Hepatocyte (in vitro differentiated cells): ENCODE data around the gene PRPF4. TPM values are rescaled to one million over a fixed set of nuclear protein-coding genes. Genes with fewer than 3 reads are reported as not detected.

Experiments used
- DNase-seq: peaks from one replicate; pipeline ENCODE4 v3.0.0-alpha.2; 2016; ENCODE audit warnings: low spot score
- H2AFZ ChIP-seq: fragments of 200-600 bp; sonication (generic); 2 replicates; pipeline ENCODE4 v1.6.0; 2016; ENCODE audit warnings: antibody characterized with exemption, mild to moderate bottlenecking
- H3K27ac ChIP-seq: fragments of 200-600 bp; sonication (generic); 2 replicates; pipeline ENCODE4 v1.5.1; 2016; ENCODE audit warnings: mild to moderate bottlenecking
- H3K27me3 ChIP-seq: fragments of 200-600 bp; sonication (generic); 2 replicates; pipeline ENCODE4 v1.6.1; 2016
- H3K36me3 ChIP-seq: fragments of 200-600 bp; sonication (generic); replicated peaks from 2 replicates; pipeline ENCODE4 v1.5.1; 2016; ENCODE audit warnings: low read depth; ENCODE audit not compliant: insufficient read depth
- H3K4me1 ChIP-seq: fragments of 200-600 bp; sonication (generic); 2 replicates; pipeline ENCODE4 v1.5.1; 2016; ENCODE audit warnings: mild to moderate bottlenecking, moderate library complexity; ENCODE audit not compliant: insufficient read depth
- H3K4me2 ChIP-seq: fragments of 200-600 bp; sonication (generic); 2 replicates; pipeline ENCODE4 v1.6.0; 2016
- H3K4me3 ChIP-seq: fragments of 200-600 bp; sonication (generic); 2 replicates; pipeline ENCODE4 v1.5.1; 2016; ENCODE audit warnings: mild to moderate bottlenecking
- H3K79me2 ChIP-seq: fragments of 200-600 bp; sonication (generic); 2 replicates; pipeline ENCODE4 v1.6.0; 2017; ENCODE audit warnings: mild to moderate bottlenecking
- H3K9me2 ChIP-seq: fragments of 200-600 bp; sonication (generic); replicated peaks from 2 replicates; pipeline ENCODE4 v1.6.0; 2017; ENCODE audit warnings: mild to moderate bottlenecking; ENCODE audit not compliant: insufficient read depth
- H3K9me3 ChIP-seq: fragments of 200-600 bp; sonication (generic); 2 replicates; pipeline ENCODE4 v1.5.1; 2016; ENCODE audit warnings: low read depth, mild to moderate bottlenecking
- H4K20me1 ChIP-seq: fragments of 200-600 bp; sonication (generic); 2 replicates; pipeline ENCODE4 v1.6.0; 2016; ENCODE audit warnings: mild to moderate bottlenecking; ENCODE audit not compliant: insufficient read depth, poor library complexity, severe bottlenecking
- CTCF ChIP-seq: fragments of 200-600 bp; sonication (generic); IDR thresholded peaks from 2 replicates; pipeline ENCODE4 v1.5.1; 2016; ENCODE audit warnings: antibody characterized with exemption, mild to moderate bottlenecking; ENCODE audit not compliant: poor library complexity
- EZH2 ChIP-seq: fragments of 200-600 bp; sonication (generic); IDR thresholded peaks from 2 replicates; pipeline ENCODE4 v1.6.1; 2016; ENCODE audit warnings: antibody characterized with exemption, mild to moderate bottlenecking, borderline replicate concordance
- EZH2phosphoT487 ChIP-seq: fragments of 200-600 bp; sonication (generic); IDR thresholded peaks from one replicate; pipeline ENCODE4 v1.6.1; 2018; ENCODE audit warnings: antibody characterized with exemption, mild to moderate bottlenecking, low read depth, moderate library complexity; ENCODE audit not compliant: unreplicated experiment, severe bottlenecking
- WGBS: methylation state at CpG from one replicate; pipeline ENCODE4 v1.1.6; 2016; ENCODE audit warnings: low lambda C conversion rate; ENCODE audit errors: missing lambda C conversion rate; 5-methylcytosine and 5-hydroxymethylcytosine counted together
- polyA plus RNA-seq: library from polyadenylated mRNA; unstranded; fragments of >200 nt; fragmentation: Nextera tagmentation; extraction: Ambion mirVana; gene quantifications from 2 replicates; pipeline ENCODE4 v1.2.1, GENCODE V29; 2016
- total RNA-seq: library from RNA; depleted of rRNA; stranded (reverse); fragments of >200 nt; gene quantifications from 2 replicates; pipeline ENCODE4 v1.2.3, GENCODE V29; 2014

PRPF4 gene
- total and polyA plus RNA-seq, 2 experiments from 2014 or later = 24.1 to 27.3 TPM

- Histone ChIP-seq H3K4me2 (no peak overlapping the region), H3K9me2 (no peaks in the 10 kb centered on the region), H2AFZ (no peak overlapping the region), H3K36me3 (no peaks in the 10 kb centered on the region), H3K27me3 (no peaks in the 10 kb centered on the region), H4K20me1 (no peaks in the 10 kb centered on the region), H3K79me2 (no peaks in the 10 kb centered on the region), H3K27ac (no peak overlapping the region), H3K4me3 (no peak overlapping the region), H3K4me1 (no peaks in the 10 kb centered on the region), H3K9me3 (no peaks in the 10 kb centered on the region)
- WGBS = 91% methylated on average over 3 of the region's 3 CpGs
- TF ChIP-seq EZH2phosphoT487 (no peak), EZH2 (no peak), CTCF (no peak)
- no peak for DNase-seq
Observed at GRCh38 chr9:113328045-113328782, 52.8 kb downstream of the PRPF4 start.

GRCh38 chr9:113331780-113332179, 56.3 kb downstream of the PRPF4 start:
- 52% methylated on average over 4 of the region's 4 CpGs for WGBS
- DNase-seq = no peak
- H3K27ac ChIP-seq = no peak overlapping the region
- H3K9me2 ChIP-seq = no peaks in the 10 kb centered on the region
- no peaks in the 10 kb centered on the region for H3K9me3 ChIP-seq
- H3K4me3 ChIP-seq = no peak overlapping the region
- no peaks in the 10 kb centered on the region for H3K36me3 ChIP-seq
- H3K4me1 ChIP-seq = no peaks in the 10 kb centered on the region
- no peak overlapping the region for H2AFZ ChIP-seq
- H4K20me1 ChIP-seq = no peaks in the 10 kb centered on the region
- H3K4me2 ChIP-seq = no peak overlapping the region
- H3K27me3 ChIP-seq = no peaks in the 10 kb centered on the region
- no peak for TF ChIP-seq EZH2phosphoT487
- no peak for TF ChIP-seq CTCF
- TF ChIP-seq EZH2 = no peak
- H3K79me2 ChIP-seq = no peaks in the 10 kb centered on the region

GRCh38 chr9:113337714-113338113, 62.3 kb downstream of the PRPF4 start:
- TF ChIP-seq CTCF (no peak), EZH2 (no peak), EZH2phosphoT487 (no peak)
- Histone ChIP-seq H3K9me3 (no peaks in the 10 kb centered on the region), H3K36me3 (no peaks in the 10 kb centered on the region), H3K27me3 (no peaks in the 10 kb centered on the region), H2AFZ (no peak overlapping the region), H4K20me1 (no peaks in the 10 kb centered on the region), H3K9me2 (no peaks in the 10 kb centered on the region), H3K79me2 (no peaks in the 10 kb centered on the region), H3K4me3 (no peak overlapping the region), H3K27ac (no peak overlapping the region), H3K4me1 (no peaks in the 10 kb centered on the region), H3K4me2 (no peak overlapping the region)
- 96% methylated on average over 2 of the region's 2 CpGs for WGBS
- no peak for DNase-seq
